ENCODE data around the gene CACNA1E. TPM values are rescaled to one million over a fixed set of nuclear protein-coding genes. Genes with fewer than 3 reads are reported as not detected.

Gene CACNA1E
- total RNA-seq, 1 experiment from 2014 or later: 0.46 TPM

DNA sequence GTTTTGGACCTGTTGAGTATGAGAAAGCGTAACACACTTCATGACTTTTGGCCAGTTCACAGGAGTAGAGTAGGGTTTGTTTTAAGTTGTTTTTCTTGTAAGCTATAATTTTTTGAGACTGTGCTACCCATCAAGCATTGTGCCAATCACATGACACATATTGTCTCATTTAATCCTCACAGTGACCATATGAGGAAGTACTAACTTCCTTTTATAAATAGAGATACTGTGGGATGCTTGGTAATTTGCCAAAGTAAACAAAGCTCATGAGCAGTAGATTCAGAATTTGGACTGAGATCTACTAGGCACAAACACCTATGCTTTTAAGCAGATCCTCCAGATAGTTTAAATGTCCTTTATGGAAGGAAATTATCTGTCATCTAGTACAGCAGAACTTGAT is 178.3 kb downstream of the CACNA1E start:
- Histone ChIP-seq H3K27me3 (ENCODE audit: insufficient read depth, low read length) (no peaks in the 10 kb centered on the region), H3K9ac (ENCODE audit: extremely low read depth, insufficient read length, low read length) (no peak overlapping the region), H4K20me1 (ENCODE audit: control insufficient read depth, insufficient read depth, insufficient read length) (no peaks in the 10 kb centered on the region), H4K91ac (ENCODE audit: insufficient read length, low read depth, low read length) (no peak overlapping the region), H3K4me2 (ENCODE audit: insufficient read depth, insufficient read length, low read length) (no peak overlapping the region), H2BK20ac (ENCODE audit: low read depth, low read length, poor library complexity, severe bottlenecking) (no peak overlapping the region), H3K79me1 (ENCODE audit: insufficient read depth, low read depth, low read length, poor library complexity, severe bottlenecking) (no peaks in the 10 kb centered on the region), H3K4me1 (ENCODE audit: insufficient read depth, low read length) (no peaks in the 10 kb centered on the region; the same call in 1 of the 2 replicates), H2BK12ac (ENCODE audit: insufficient read length, low read depth, low read length) (no peak overlapping the region), H4K5ac (ENCODE audit: insufficient read length, low read depth, low read length) (no peak overlapping the region), H3K14ac (ENCODE audit: insufficient read depth, low read length) (no peak overlapping the region), H3K79me2 (ENCODE audit: insufficient read depth, low read length) (no peaks in the 10 kb centered on the region), H2BK15ac (ENCODE audit: low read depth, low read length) (no peak overlapping the region), H2AFZ (ENCODE audit: low read length) (no peak overlapping the region), H2BK5ac (ENCODE audit: insufficient read length, low read length) (no peak overlapping the region), H3K9me3 (ENCODE audit: control insufficient read depth, low read depth, low read length) (no peaks in the 10 kb centered on the region), H4K8ac (replicated peaks; ENCODE audit: insufficient read length, low read depth, low read length) (no peak overlapping the region), H3K27ac (ENCODE audit: insufficient read length, low read depth, low read length) (no peak overlapping the region), H2BK120ac (ENCODE audit: low read depth, low read length, poor library complexity, severe bottlenecking) (no peak overlapping the region), H3K23me2 (ENCODE audit: insufficient read length, low read depth, low read length, poor library complexity, severe bottlenecking) (no peaks in the 10 kb centered on the region), H3K56ac (ENCODE audit: insufficient read length, low read depth, low read length) (no peak overlapping the region), H2AK5ac (ENCODE audit: insufficient read length, low read length) (no peak overlapping the region), H3K18ac (ENCODE audit: insufficient read length, low read depth, low read length) (no peak overlapping the region), H3K4ac (ENCODE audit: low read depth, low read length) (no peak overlapping the region), H3K23ac (ENCODE audit: insufficient read length, low read depth, low read length) (no peak overlapping the region), H3T11ph (ENCODE audit: low read length) (no peak overlapping the region)
- no CpG with 5 or more reads among the region's 1 CpG for WGBS (ENCODE audit: extremely low coverage, insufficient read length, low lambda C conversion rate)
- H3K27me3 Mint-ChIP-seq (ENCODE audit: low read depth): peaks cover 12% of the 10 kb centered on the region
- H3K9me3 Mint-ChIP-seq: no peaks in the 10 kb centered on the region; a peak in 2 of 5 replicates
- no peak for DNase-seq
- no peaks in the 10 kb centered on the region; a peak in 1 of 7 replicates for H3K36me3 Mint-ChIP-seq (ENCODE audit: insufficient read depth in 1 of 3, low read depth in 3 of 3)
- no peak overlapping the region for H3K4me3 Mint-ChIP-seq
- TF ChIP-seq, protein P1, sequence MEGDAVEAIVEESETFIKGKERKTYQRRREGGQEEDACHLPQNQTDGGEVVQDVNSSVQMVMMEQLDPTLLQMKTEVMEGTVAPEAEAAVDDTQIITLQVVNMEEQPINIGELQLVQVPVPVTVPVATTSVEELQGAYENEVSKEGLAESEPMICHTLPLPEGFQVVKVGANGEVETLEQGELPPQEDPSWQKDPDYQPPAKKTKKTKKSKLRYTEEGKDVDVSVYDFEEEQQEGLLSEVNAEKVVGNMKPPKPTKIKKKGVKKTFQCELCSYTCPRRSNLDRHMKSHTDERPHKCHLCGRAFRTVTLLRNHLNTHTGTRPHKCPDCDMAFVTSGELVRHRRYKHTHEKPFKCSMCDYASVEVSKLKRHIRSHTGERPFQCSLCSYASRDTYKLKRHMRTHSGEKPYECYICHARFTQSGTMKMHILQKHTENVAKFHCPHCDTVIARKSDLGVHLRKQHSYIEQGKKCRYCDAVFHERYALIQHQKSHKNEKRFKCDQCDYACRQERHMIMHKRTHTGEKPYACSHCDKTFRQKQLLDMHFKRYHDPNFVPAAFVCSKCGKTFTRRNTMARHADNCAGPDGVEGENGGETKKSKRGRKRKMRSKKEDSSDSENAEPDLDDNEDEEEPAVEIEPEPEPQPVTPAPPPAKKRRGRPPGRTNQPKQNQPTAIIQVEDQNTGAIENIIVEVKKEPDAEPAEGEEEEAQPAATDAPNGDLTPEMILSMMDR (conservative IDR thresholded peaks at IDR 0.05): no peak
- H3K4me1 Mint-ChIP-seq: peaks cover 14% of the 10 kb centered on the region in 2 experiments
- H3K27ac Mint-ChIP-seq: no peak overlapping the region
